ENCODE data around the gene RPS2. TPM values are rescaled to one million over a fixed set of nuclear protein-coding genes. Genes with fewer than 3 reads are reported as not detected.

Gene RPS2
- total and polyA plus RNA-seq, 2 donors (not counting 1 experiment from before 2014, with no cell fraction given), result 3,261 to 6,138 TPM

DNA sequence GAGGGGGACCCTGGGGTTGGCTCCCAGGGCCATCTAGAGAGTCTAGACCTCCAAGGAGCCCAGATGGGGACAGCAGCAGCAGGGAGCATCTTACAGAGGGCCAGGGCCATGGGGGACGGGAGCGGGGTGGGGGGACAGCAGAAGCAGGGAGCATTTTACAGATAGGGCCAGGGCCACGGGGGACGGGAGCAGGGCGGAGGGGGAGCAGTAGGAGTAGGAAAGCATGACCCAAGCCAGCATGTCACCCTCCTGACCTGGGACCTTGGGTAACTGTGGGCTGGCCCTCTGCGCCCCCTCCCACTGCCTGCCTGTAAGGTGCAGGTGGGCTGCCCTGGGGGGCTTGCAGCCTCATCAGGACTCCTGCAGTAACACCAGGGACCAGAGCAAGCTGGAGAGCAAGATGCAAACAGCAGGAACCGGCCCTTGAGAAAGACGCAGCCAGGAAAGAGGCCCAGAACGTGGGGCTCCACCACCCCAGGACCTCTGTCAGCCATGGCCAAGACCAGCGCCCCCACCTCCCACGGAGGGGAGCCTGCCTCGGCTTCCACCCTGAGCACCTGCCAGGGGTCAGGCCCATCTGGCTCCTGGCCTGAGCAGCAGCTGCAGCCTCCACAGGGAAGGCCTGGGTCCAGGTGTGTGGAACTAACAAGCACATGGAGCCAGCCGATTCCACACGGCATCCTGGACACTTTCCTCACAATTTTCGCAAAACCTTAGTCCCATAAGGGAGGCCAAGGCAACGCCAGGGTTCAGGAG, 42.6 kb upstream of the RPS2 start:
- peak overlapping the region; percentile 77 for H3K4me2 ChIP-seq (replicated peaks; ENCODE audit: low read depth, low read length, poor library complexity, severe bottlenecking)
- no peak for ATAC-seq (ENCODE audit: low read depth)
- peak overlapping the region; percentile 82 for H3K4me3 Mint-ChIP-seq
- H3K27ac ChIP-seq (ENCODE audit: low read length in 2 of 2), result no peak overlapping the region
- 66% methylated on average over 12 of the region's 16 CpGs for whole genome bisulfite sequencing (ENCODE audit: insufficient coverage)
- H3K4me1 ChIP-seq (ENCODE audit: control insufficient read depth in 2 of 2, insufficient read depth in 2 of 2, low read length in 2 of 2), result peaks cover 42 to 56% of the 10 kb centered on the region in 2 donors
- no peak overlapping the region for H2AFZ ChIP-seq (ENCODE audit: insufficient read depth, low read depth, low read length, poor library complexity, severe bottlenecking)
- H3K9me3 ChIP-seq (ENCODE audit: control extremely low read depth in 1 of 3, control insufficient read depth in 2 of 3, insufficient read depth in 1 of 3, low read length in 2 of 3), result no peaks in the 10 kb centered on the region
- H3K36me3 ChIP-seq (replicated peaks in 1 of 2; ENCODE audit: control extremely low read depth in 1 of 2, control insufficient read depth in 1 of 2, extremely low read depth in 1 of 2, insufficient read depth in 2 of 2, low read length in 1 of 2), result peaks cover 0 to 21% of the 10 kb centered on the region in 2 experiments
- intact Hi-C loops (cut with micrococcal nuclease), result no loop called here
- H3K9me3 Mint-ChIP-seq (ENCODE audit: insufficient read depth), result no peaks in the 10 kb centered on the region
- H4K20me1 ChIP-seq (ENCODE audit: control insufficient read depth, insufficient read depth, low read length, poor library complexity, severe bottlenecking), result peaks cover 70% of the 10 kb centered on the region
- H3K27me3 ChIP-seq (replicated peaks in 1 of 4; ENCODE audit: control extremely low read depth in 1 of 4, control insufficient read depth in 3 of 4, insufficient read depth in 4 of 4, low read length in 3 of 4), result no peaks in the 10 kb centered on the region
- POLR2A ChIA-PET, result interaction anchor here (0.7 kb wide), 1 partner anchor 145 kb away, joined by 4 read pairs; no protein-coding TSS in a partner anchor
- H3K27me3 Mint-ChIP-seq, result no peaks in the 10 kb centered on the region
- H3K4me3 ChIP-seq (ENCODE audit: control extremely low read depth in 1 of 5, extremely low read depth in 1 of 5, insufficient read depth in 1 of 5, low read depth in 2 of 5, low read length in 4 of 5), result no peak overlapping the region
- H3K4me1 Mint-ChIP-seq, result peaks cover 47% of the 10 kb centered on the region
- peaks cover 74% of the 10 kb centered on the region for H3K79me2 ChIP-seq (ENCODE audit: control insufficient read depth, insufficient read depth, low read length)
- TF ChIP-seq EZH2 (IDR thresholded peaks at IDR 0.05; ENCODE audit: borderline replicate concordance, insufficient read depth, low read depth, low read length, poor library complexity, severe bottlenecking) (no peak), CTCF (IDR thresholded peaks at IDR 0.05) (no peak)
- no peak for DNase-seq
- CTCF ChIA-PET, result interaction anchor here (1.8 kb wide), 1 partner anchor 133 kb away, joined by 10 read pairs; no protein-coding TSS in a partner anchor
- peak overlapping the region; percentile 15 for H3K9ac ChIP-seq (ENCODE audit: low read length)
- H3K27ac Mint-ChIP-seq, result no peak overlapping the region

DNA sequence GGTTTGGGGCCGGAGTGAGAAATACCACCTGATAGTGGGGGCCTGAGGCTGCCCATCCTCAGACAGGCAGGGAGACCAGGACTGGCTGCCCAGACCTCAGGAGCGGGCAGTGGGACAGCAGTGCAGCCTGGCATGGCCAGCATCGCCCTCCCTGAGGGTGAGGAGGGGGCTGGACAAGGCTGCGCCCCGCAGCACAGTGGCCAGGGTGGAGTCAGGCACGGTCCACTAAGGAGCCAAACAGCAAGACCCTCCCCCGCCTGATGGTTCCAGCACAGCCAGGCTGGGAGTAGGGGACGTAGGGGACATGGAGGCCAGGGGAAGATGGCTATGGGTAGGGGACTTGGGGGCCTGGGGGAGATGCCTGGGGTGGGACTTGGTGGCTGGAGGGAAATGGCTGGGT, 41.7 kb upstream of the RPS2 start:
- H3K9ac ChIP-seq (ENCODE audit: low read length), result no peak overlapping the region
- POLR2A ChIA-PET, result no interaction called here
- DNase-seq (no peak), ATAC-seq (ENCODE audit: low read depth) (no peak)
- intact Hi-C loops (cut with micrococcal nuclease), result no loop called here
- peak overlapping the region; percentile 44 for H3K4me3 Mint-ChIP-seq
- H3K27ac ChIP-seq (ENCODE audit: low read length in 2 of 2), result no peak overlapping the region
- peaks cover 0 to 29% of the 10 kb centered on the region in 2 experiments for H3K36me3 ChIP-seq (replicated peaks in 1 of 2; ENCODE audit: control extremely low read depth in 1 of 2, control insufficient read depth in 1 of 2, extremely low read depth in 1 of 2, insufficient read depth in 2 of 2, low read length in 1 of 2)
- peaks cover 42 to 56% of the 10 kb centered on the region in 2 donors for H3K4me1 ChIP-seq (ENCODE audit: control insufficient read depth in 2 of 2, insufficient read depth in 2 of 2, low read length in 2 of 2)
- peak overlapping the region; percentile 10 for H3K27ac Mint-ChIP-seq
- CTCF ChIA-PET, result interaction anchor here (4.9 kb wide), 1 partner anchor 135 kb away, joined by 46 read pairs; no protein-coding TSS in a partner anchor
- TF ChIP-seq CTCF (IDR thresholded peaks at IDR 0.05) (no peak), EZH2 (IDR thresholded peaks at IDR 0.05; ENCODE audit: borderline replicate concordance, insufficient read depth, low read depth, low read length, poor library complexity, severe bottlenecking) (no peak)
- no peaks in the 10 kb centered on the region for H3K9me3 ChIP-seq (ENCODE audit: control extremely low read depth in 1 of 3, control insufficient read depth in 2 of 3, insufficient read depth in 1 of 3, low read length in 2 of 3)
- H3K9me3 Mint-ChIP-seq (ENCODE audit: insufficient read depth), result no peaks in the 10 kb centered on the region
- no peak overlapping the region for H3K4me2 ChIP-seq (replicated peaks; ENCODE audit: low read depth, low read length, poor library complexity, severe bottlenecking)
- no peaks in the 10 kb centered on the region for H3K27me3 Mint-ChIP-seq
- no peaks in the 10 kb centered on the region for H3K27me3 ChIP-seq (replicated peaks in 1 of 4; ENCODE audit: control extremely low read depth in 1 of 4, control insufficient read depth in 3 of 4, insufficient read depth in 4 of 4, low read length in 3 of 4)
- no peak overlapping the region for H2AFZ ChIP-seq (ENCODE audit: insufficient read depth, low read depth, low read length, poor library complexity, severe bottlenecking)
- no peak overlapping the region for H3K4me3 ChIP-seq (ENCODE audit: control extremely low read depth in 1 of 5, extremely low read depth in 1 of 5, insufficient read depth in 1 of 5, low read depth in 2 of 5, low read length in 4 of 5)
- whole genome bisulfite sequencing (ENCODE audit: insufficient coverage), result 96% methylated on average over 8 of the region's 8 CpGs
- H3K4me1 Mint-ChIP-seq, result peaks cover 47% of the 10 kb centered on the region
- peaks cover 76% of the 10 kb centered on the region for H3K79me2 ChIP-seq (ENCODE audit: control insufficient read depth, insufficient read depth, low read length)
- H4K20me1 ChIP-seq (ENCODE audit: control insufficient read depth, insufficient read depth, low read length, poor library complexity, severe bottlenecking), result peaks cover 76% of the 10 kb centered on the region
